ENCODE data around the gene ANKDD1A. TPM values are rescaled to one million over a fixed set of nuclear protein-coding genes. Genes with fewer than 3 reads are reported as not detected.

ANKDD1A gene
- total and polyA plus RNA-seq, 2 experiments from 2014 or later: 3.6 to 6.1 TPM

DNA sequence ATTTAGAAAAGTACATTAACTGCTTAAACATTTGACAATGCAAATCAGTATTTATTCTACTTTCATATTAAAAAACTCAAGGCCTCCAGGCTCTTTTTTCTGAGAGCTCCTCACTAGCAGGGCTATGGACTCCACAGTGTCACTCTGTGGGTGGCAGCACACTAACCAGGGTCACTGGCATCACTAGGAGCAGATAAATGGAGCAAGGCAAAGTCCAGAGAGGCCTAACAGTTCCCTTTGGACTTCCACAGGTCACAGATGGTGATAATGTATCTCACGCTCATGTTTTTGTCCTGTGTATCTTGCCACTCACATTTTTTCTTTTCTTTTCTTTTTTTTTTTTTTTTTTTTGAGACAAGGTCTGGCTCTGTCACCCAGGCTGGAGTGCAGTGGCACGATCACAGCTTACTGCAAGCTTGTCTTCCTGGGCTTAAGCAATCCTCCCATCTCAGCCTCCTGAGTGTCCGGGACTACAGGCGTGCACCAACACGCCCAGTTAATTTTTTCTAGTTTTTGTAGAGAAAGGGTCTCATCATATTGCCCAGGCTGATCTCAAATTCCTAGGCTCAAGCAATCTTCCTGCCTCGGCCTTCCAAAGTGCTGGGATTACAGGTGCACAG, 70.2 kb downstream of the ANKDD1A start:
- WGBS (ENCODE audit: low lambda C conversion rate, missing lambda C conversion rate): 85% methylated on average over 6 of the region's 6 CpGs
- peak; percentile 40 for DNase-seq (ENCODE audit: low spot score)
- Histone ChIP-seq H3K9me2 (replicated peaks; ENCODE audit: insufficient read depth) (no peaks in the 10 kb centered on the region), H3K27me3 (no peaks in the 10 kb centered on the region), H3K4me1 (ENCODE audit: insufficient read depth) (peaks cover 28% of the 10 kb centered on the region), H3K4me3 (no peak overlapping the region), H2AFZ (no peak overlapping the region), H3K36me3 (replicated peaks; ENCODE audit: insufficient read depth, low read depth) (no peaks in the 10 kb centered on the region), H3K27ac (peak overlapping the region; percentile 83), H3K79me2 (peaks cover 52% of the 10 kb centered on the region), H3K9me3 (ENCODE audit: low read depth) (no peaks in the 10 kb centered on the region), H4K20me1 (ENCODE audit: insufficient read depth, poor library complexity, severe bottlenecking) (no peaks in the 10 kb centered on the region), H3K4me2 (peak overlapping the region; percentile 49)
- TF ChIP-seq EZH2 (IDR thresholded peaks at IDR 0.05; ENCODE audit: borderline replicate concordance): no peak
- TF ChIP-seq EZH2phosphoT487 (IDR thresholded peaks at IDR 0.05; ENCODE audit: low read depth, severe bottlenecking, unreplicated experiment): no peak
- TF ChIP-seq, protein P1, sequence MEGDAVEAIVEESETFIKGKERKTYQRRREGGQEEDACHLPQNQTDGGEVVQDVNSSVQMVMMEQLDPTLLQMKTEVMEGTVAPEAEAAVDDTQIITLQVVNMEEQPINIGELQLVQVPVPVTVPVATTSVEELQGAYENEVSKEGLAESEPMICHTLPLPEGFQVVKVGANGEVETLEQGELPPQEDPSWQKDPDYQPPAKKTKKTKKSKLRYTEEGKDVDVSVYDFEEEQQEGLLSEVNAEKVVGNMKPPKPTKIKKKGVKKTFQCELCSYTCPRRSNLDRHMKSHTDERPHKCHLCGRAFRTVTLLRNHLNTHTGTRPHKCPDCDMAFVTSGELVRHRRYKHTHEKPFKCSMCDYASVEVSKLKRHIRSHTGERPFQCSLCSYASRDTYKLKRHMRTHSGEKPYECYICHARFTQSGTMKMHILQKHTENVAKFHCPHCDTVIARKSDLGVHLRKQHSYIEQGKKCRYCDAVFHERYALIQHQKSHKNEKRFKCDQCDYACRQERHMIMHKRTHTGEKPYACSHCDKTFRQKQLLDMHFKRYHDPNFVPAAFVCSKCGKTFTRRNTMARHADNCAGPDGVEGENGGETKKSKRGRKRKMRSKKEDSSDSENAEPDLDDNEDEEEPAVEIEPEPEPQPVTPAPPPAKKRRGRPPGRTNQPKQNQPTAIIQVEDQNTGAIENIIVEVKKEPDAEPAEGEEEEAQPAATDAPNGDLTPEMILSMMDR (IDR thresholded peaks at IDR 0.05; ENCODE audit: poor library complexity): no peak

DNA sequence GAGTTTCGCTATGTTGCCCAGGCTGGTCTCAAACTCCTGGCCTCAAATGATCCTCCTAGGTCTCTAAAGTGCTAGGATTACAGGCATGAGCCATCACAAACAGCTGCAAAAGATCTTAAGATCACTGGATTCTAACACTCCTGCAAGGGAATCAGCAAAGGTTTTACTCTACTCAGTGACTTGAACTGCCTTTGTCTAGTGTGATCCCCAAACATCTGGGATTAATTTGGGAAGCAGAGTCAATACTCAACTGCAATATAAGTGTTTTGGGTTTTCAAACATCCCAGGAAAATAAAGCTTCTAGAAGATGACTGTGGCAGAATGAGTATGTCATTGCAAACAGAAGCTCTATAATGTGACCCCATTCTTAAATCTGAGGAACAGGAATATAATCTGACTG, 70.8 kb downstream of the ANKDD1A start:
- Histone ChIP-seq H3K27me3 (no peaks in the 10 kb centered on the region), H3K4me1 (ENCODE audit: insufficient read depth) (peaks cover 28% of the 10 kb centered on the region), H4K20me1 (ENCODE audit: insufficient read depth, poor library complexity, severe bottlenecking) (no peaks in the 10 kb centered on the region), H3K9me2 (replicated peaks; ENCODE audit: insufficient read depth) (no peaks in the 10 kb centered on the region), H2AFZ (no peak overlapping the region), H3K4me2 (peak overlapping the region; percentile 49), H3K4me3 (no peak overlapping the region), H3K27ac (peak overlapping the region; percentile 83), H3K79me2 (peaks cover 58% of the 10 kb centered on the region), H3K36me3 (replicated peaks; ENCODE audit: insufficient read depth, low read depth) (no peaks in the 10 kb centered on the region), H3K9me3 (ENCODE audit: low read depth) (no peaks in the 10 kb centered on the region)
- WGBS (ENCODE audit: low lambda C conversion rate, missing lambda C conversion rate): 81% methylated on average over 1 of the region's 1 CpG
- no peak for TF ChIP-seq EZH2phosphoT487 (IDR thresholded peaks at IDR 0.05; ENCODE audit: low read depth, severe bottlenecking, unreplicated experiment)
- TF ChIP-seq, protein P1 (IDR thresholded peaks at IDR 0.05; ENCODE audit: poor library complexity): no peak
- TF ChIP-seq EZH2 (IDR thresholded peaks at IDR 0.05; ENCODE audit: borderline replicate concordance): no peak
- no peak for DNase-seq (ENCODE audit: low spot score)

DNA sequence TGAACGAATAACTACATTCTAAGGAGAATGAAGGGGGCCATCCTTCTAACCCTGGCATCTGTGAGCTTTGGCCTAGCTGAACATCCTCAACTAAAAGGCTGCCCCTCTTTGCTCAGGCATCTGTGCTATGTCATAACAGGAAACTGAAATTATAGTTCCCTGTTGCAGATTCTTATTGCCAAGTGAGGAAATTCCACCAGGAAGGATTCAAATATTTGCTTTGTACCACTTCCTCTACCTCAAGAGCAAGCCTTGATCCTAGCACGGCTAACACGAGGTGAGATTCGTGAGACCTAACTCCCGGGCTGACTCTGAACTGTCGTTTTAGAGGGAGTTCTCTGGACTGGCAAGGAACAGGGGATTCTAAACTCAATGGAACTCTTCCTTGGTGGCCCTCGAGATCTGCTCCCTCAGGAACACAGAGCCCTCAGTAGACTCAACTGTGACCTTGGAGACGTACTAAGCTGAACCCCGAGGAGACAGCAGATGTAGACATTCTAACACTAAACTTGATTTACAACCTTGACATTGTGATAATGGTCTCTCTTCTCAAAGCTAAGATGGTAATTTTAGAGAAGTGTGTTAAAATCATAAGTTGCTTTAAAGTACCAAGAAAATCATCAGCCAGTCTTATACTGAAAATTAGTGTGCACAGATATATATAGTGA, 73.8 kb downstream of the ANKDD1A start:
- peak overlapping the region; percentile 84 for H3K27ac ChIP-seq
- WGBS (ENCODE audit: low lambda C conversion rate, missing lambda C conversion rate): 53% methylated on average over 9 of the region's 9 CpGs
- H3K36me3 ChIP-seq (replicated peaks; ENCODE audit: insufficient read depth, low read depth): no peaks in the 10 kb centered on the region
- peaks cover 34% of the 10 kb centered on the region for H3K4me1 ChIP-seq (ENCODE audit: insufficient read depth)
- no peak overlapping the region for H2AFZ ChIP-seq
- peak overlapping the region; percentile 43 for H3K4me2 ChIP-seq
- no peaks in the 10 kb centered on the region for H3K27me3 ChIP-seq
- no peak for DNase-seq (ENCODE audit: low spot score)
- H3K9me3 ChIP-seq (ENCODE audit: low read depth): no peaks in the 10 kb centered on the region
- H3K79me2 ChIP-seq: peaks cover 70% of the 10 kb centered on the region
- no peaks in the 10 kb centered on the region for H3K9me2 ChIP-seq (replicated peaks; ENCODE audit: insufficient read depth)
- TF ChIP-seq EZH2 (IDR thresholded peaks at IDR 0.05; ENCODE audit: borderline replicate concordance) (no peak), EZH2phosphoT487 (IDR thresholded peaks at IDR 0.05; ENCODE audit: low read depth, severe bottlenecking, unreplicated experiment) (no peak)
- TF ChIP-seq, protein P1 (IDR thresholded peaks at IDR 0.05; ENCODE audit: poor library complexity): no peak
- H3K4me3 ChIP-seq: no peak overlapping the region
- H4K20me1 ChIP-seq (ENCODE audit: insufficient read depth, poor library complexity, severe bottlenecking): no peaks in the 10 kb centered on the region

All from hepatocyte (in vitro differentiated cells).